ENCODE results near the gene TRPV2.
"Not testable (repeated sequence)": the region's sequence is repeated elsewhere in the genome, so short reads cannot be mapped to it uniquely, and the experiment has no call there.

TRPV2 gene

DNA sequence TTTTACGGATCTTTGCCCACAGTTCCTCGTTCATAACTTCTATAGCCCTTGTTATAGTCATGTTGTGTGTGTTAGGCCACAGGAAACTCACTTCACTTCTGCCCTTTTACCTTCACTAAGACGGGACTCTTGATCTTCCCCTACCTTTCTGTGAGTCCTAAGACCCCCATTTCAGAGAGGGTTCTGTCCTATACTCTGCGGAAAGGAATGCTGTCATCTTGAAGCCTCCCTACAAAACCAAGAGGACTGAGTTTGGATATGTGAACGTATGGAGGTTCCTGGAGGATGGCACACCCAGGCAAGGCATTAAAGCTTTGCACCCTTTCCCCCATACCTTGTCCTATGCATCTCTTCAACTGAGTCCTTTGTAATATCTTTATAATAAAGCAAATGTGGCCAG lies 30.8 kb upstream of the TRPV2 start:
- WGBS, result 92% methylated on average over 4 of the region's 5 CpGs
- H3K4me3 ChIP-seq (ENCODE audit: low read length), result no peak overlapping the region
- no peaks in the 10 kb centered on the region for H3K9me3 ChIP-seq (ENCODE audit: insufficient read depth, low read depth, low read length)
- peaks cover 26% of the 10 kb centered on the region for H3K36me3 ChIP-seq (ENCODE audit: insufficient read depth, low read length)
- H3K27me3 ChIP-seq (ENCODE audit: insufficient read depth, low read length), result no peaks in the 10 kb centered on the region
- H3K4me1 ChIP-seq (ENCODE audit: insufficient read depth, low read length), result no peaks in the 10 kb centered on the region; the same call in 1 of the 2 replicates
- H3K9ac ChIP-seq (ENCODE audit: low read depth, low read length), result no peak overlapping the region
- H3K27ac ChIP-seq (ENCODE audit: low read depth, low read length), result no peak overlapping the region

DNA sequence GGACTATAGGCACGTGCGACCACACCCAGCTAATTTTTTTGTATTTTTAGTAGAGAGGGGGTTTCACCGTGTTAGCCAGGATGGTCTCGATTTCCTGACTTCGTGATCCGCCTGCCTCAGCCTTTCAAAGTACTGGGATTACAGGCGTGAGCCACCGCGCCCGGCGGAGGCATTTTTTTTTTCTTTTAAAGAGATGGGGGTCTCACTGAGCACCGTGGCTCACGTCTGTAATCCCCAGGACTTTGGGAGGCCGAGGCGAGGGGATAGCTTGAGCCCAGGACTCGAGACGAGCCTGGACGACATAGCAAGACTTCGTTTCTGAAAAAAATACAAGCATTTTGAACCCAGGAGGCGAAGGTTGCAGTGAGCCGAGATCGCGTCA lies 29.3 kb upstream of the TRPV2 start:
- WGBS, result 68% methylated on average over 23 of the region's 23 CpGs
- H3K9me3 ChIP-seq (ENCODE audit: insufficient read depth, low read depth, low read length); H3K4me1 ChIP-seq (ENCODE audit: insufficient read depth, low read length); H3K27me3 ChIP-seq (ENCODE audit: insufficient read depth, low read length); H3K27ac ChIP-seq (ENCODE audit: low read depth, low read length): not testable (repeated sequence)
- peaks cover 26% of the 10 kb centered on the region for H3K36me3 ChIP-seq (ENCODE audit: insufficient read depth, low read length)
- peak overlapping the region; percentile 61 for H3K4me3 ChIP-seq (ENCODE audit: low read length)
- peak overlapping the region; percentile 79 for H3K9ac ChIP-seq (ENCODE audit: low read depth, low read length)

DNA sequence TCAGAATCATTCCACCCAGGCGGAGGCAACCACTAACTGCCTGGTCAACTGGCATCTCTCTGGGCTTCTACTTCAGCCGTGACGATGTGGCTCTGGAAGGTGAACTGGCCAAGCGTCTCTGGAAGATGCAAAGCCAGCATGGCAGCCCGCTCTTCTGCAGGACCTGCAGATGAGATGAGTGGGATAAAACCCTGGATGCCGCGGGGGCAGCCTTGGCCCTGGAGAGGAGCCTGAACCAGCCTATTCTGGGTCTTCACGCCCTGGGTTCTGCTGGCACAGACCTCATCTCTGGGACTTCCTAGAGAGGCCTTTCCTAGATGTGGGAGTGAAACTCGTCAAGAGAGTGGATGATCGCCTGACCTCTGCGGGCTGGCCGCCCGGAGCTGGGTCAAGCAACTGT lies 23.9 kb upstream of the TRPV2 start:
- WGBS, result 96% methylated on average over 13 of the region's 13 CpGs

DNA sequence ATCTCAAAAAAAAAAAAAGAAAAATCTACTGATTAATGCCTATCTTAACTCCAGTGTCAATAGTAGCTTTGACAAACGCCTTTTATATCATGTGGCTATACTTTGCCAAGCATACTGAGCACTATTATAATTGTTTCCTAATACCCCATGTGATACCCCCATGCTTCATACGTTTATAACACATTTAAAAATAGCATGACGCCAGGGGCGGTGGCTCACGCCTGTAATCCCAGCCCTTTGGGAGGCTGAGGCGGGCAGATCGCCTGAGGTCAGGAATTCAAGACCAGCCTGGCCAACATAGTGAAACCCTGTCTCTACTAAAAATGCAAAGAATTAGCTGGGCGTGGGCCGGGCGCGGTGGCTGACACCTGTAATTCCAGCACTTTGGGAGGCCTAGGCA lies 22.9 kb upstream of the TRPV2 start:
- H3K9ac ChIP-seq (ENCODE audit: low read depth, low read length); H3K4me3 ChIP-seq (ENCODE audit: low read length); H3K27me3 ChIP-seq (ENCODE audit: insufficient read depth, low read length); H3K36me3 ChIP-seq (ENCODE audit: insufficient read depth, low read length); H3K9me3 ChIP-seq (ENCODE audit: insufficient read depth, low read depth, low read length); H3K4me1 ChIP-seq (ENCODE audit: insufficient read depth, low read length); H3K27ac ChIP-seq (ENCODE audit: low read depth, low read length): not testable (repeated sequence)
- 92% methylated on average over 11 of the region's 11 CpGs for WGBS

More for the DNA sequence above, 23.9 kb upstream of the TRPV2 start:
- Histone ChIP-seq H3K36me3 (ENCODE audit: insufficient read depth, low read length) (0 out of 2 replicates have a peak, but pooled peaks cover 3% of the 10 kb centered on the region), H3K4me3 (ENCODE audit: low read length) (no peak overlapping the region), H3K4me1 (ENCODE audit: insufficient read depth, low read length) (no peaks in the 10 kb centered on the region; the same call in 1 of the 2 replicates), H3K27ac (ENCODE audit: low read depth, low read length) (no peak overlapping the region), H3K9ac (ENCODE audit: low read depth, low read length) (no peak overlapping the region), H3K9me3 (ENCODE audit: insufficient read depth, low read depth, low read length) (no peaks in the 10 kb centered on the region), H3K27me3 (ENCODE audit: insufficient read depth, low read length) (no peaks in the 10 kb centered on the region)

DNA sequence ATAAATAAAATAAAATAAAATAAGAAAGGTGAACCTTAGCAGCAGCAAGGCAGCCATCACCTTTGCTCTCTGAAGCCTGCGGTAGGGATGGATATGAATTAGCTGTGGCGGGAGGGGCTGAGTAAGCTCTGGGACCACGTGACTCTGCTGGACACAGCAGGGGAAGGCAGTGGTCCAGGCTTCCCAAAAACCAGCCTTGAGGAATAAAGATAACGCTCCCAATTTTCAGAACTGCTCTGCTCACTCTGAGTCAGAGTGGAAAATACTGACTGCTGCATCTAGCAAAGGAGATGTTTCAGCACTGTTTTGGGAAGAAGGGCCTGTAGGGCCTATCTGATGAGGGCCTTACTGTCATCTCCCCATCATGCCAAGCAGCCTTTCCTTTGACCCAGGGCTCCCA lies 19.5 kb upstream of the TRPV2 start:
- H3K27ac ChIP-seq (ENCODE audit: low read depth, low read length); H3K36me3 ChIP-seq (ENCODE audit: insufficient read depth, low read length); H3K4me1 ChIP-seq (ENCODE audit: insufficient read depth, low read length); H3K4me3 ChIP-seq (ENCODE audit: low read length); H3K9me3 ChIP-seq (ENCODE audit: insufficient read depth, low read depth, low read length); H3K27me3 ChIP-seq (ENCODE audit: insufficient read depth, low read length); H3K9ac ChIP-seq (ENCODE audit: low read depth, low read length): not testable (repeated sequence)
- WGBS, result 58% methylated on average over 4 of the region's 4 CpGs

DNA sequence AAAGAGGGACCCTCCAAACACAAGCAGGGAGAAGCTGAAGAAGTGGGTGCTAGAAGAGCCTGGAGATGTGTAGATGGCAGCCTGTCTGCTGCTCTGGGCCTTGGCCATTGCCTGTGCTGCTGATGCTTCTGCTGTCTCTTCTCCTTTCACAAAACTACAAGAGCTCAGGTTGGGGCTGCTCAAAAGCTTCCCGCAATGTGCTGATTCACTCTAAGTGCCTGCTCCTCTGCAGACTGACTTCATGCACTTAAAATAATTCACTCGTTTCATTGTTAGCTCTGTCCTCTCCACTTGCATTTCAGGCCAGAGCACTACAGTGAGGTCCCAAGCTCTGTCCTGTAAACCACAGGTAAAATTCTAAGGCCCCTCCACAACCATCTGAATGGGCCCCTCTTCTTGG lies 18.7 kb upstream of the TRPV2 start:
- H3K36me3 ChIP-seq (ENCODE audit: insufficient read depth, low read length); H3K4me1 ChIP-seq (ENCODE audit: insufficient read depth, low read length); H3K4me3 ChIP-seq (ENCODE audit: low read length); H3K27me3 ChIP-seq (ENCODE audit: insufficient read depth, low read length); H3K9ac ChIP-seq (ENCODE audit: low read depth, low read length); H3K27ac ChIP-seq (ENCODE audit: low read depth, low read length); H3K9me3 ChIP-seq (ENCODE audit: insufficient read depth, low read depth, low read length): not testable (repeated sequence)
- 93% methylated on average over 2 of the region's 2 CpGs for WGBS

DNA sequence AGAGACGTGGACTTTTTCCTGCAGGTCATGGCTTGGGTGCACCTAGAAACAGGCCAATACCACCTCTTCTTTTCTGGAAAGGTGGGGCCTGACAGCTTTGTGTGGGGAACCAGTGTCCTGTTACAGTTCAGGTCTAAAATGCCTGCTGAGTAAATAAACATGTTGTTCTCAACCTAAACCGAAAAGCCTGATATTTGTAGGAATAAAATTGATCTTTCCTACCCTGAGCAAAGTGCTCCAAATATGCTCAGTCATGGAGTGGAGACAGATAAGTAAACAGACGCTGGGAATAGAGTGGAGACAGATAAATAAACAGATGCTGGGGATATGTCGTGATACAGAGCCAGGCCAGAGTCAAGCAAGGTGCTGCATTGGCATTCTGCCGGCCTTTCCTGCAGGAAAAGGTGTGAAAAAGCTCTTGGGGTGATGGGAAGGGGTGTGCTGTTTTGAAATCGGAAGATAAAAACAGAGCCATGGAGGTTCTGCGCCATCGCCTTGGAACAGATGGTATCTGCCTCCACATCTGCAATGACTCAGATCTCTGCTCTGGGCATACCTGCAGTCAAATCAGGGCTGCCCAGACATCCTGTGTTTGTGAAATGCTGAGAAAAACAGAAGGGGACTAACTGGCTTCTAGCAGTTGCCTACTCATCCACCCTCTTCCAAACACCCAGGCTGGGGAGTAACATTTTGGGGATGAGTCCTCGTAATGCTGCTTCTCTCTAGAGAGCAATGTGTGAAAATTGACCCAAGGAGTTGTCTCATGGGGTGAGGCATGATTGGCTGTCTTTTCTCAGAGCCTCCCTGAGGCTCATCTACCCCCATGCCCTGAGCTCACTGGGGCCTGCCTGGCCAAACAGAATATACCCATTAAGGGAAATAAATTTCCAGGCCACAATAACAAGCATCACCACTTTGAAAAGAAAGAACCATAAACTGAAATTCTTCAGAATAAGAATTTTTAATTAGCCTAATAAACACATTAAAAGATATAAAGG lies 16.8 kb upstream of the TRPV2 start:
- H3K27ac ChIP-seq (ENCODE audit: low read depth, low read length), result no peak overlapping the region
- H3K4me1 ChIP-seq (ENCODE audit: insufficient read depth, low read length), result peaks cover 9% of the 10 kb centered on the region
- 75% methylated on average over 8 of the region's 9 CpGs for WGBS
- H3K9me3 ChIP-seq (ENCODE audit: insufficient read depth, low read depth, low read length), result no peaks in the 10 kb centered on the region
- no peak overlapping the region for H3K9ac ChIP-seq (ENCODE audit: low read depth, low read length)
- no peak overlapping the region for H3K4me3 ChIP-seq (ENCODE audit: low read length)
- H3K36me3 ChIP-seq (ENCODE audit: insufficient read depth, low read length), result no peaks in the 10 kb centered on the region
- H3K27me3 ChIP-seq (ENCODE audit: insufficient read depth, low read length), result no peaks in the 10 kb centered on the region

DNA sequence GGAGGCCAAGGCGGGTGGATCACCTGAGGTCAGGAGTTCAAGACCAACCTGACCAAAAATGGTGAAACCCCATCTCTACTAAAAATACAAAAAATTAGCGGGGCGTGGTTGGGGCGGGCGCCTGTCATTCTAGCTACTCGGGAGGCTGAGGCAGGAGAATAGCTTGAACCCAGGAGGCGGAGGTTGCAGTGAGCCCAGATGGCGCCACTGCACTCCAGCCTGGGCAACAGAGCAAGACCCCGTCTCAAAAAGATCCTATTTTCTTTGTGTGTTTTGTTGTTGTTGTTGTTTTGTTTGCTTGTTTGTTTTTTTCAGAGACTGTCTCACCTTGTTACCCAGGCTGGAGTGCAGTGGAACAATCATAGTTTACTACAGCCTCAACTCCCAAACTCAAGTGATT lies 11.5 kb upstream of the TRPV2 start:
- H3K36me3 ChIP-seq (ENCODE audit: insufficient read depth, low read length); H3K27me3 ChIP-seq (ENCODE audit: insufficient read depth, low read length); H3K27ac ChIP-seq (ENCODE audit: low read depth, low read length); H3K9me3 ChIP-seq (ENCODE audit: insufficient read depth, low read depth, low read length); H3K9ac ChIP-seq (ENCODE audit: low read depth, low read length); H3K4me1 ChIP-seq (ENCODE audit: insufficient read depth, low read length); H3K4me3 ChIP-seq (ENCODE audit: low read length): not testable (repeated sequence)
- WGBS, result 95% methylated on average over 9 of the region's 9 CpGs

DNA sequence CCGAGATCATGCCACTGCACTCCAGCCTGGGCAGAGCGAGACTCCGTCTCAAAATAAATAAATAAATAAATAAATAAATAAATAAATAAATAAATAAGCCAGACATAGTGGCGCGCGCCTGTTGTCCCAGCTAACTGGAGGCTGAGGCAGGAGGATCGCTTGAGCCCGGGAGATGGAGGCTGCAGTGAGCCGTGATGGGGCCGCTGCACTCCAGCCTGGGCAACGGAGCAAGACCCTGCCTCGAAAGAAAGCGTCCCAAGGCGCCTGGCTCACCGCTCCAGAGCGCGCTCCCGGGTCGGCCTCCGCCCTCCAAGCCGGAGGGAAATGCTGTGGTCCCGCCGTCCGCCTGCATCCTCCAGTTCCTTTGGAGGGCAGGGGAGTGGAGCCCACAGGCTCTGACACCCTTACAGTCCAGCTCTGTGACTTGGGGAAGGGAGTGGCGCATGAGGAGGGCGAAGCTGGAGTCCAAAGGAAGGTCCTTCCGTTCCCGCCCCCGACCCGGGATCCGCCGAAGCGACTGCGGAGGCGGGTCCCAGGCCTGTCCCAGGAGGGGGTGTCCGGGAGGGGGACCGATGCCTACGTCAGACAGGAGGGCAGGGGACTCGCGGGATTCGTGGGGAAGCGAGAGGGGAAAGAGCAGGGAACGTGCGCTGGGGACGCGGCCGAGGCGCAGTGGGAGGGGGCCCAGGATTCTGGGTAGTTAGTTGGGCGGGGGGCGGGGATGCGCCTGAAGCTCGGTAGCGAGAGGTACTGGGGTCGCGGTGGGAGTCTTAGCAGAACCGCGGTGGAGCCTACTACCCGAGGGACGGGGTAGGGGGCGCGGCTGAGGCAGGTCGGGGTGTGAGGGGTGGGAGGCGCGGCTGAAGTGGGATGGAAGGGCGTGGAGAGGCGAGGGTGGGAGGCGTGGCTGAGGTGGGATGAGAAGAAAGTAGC lies 8.4 kb upstream of the TRPV2 start:
- Histone ChIP-seq H3K4me1 (ENCODE audit: insufficient read depth, low read length) (0 out of 2 replicates have a peak, but pooled peaks cover 3% of the 10 kb centered on the region), H3K4me3 (ENCODE audit: low read length) (peak overlapping the region; percentile 67), H3K9ac (ENCODE audit: low read depth, low read length) (peak overlapping the region; percentile 73), H3K36me3 (ENCODE audit: insufficient read depth, low read length) (no peaks in the 10 kb centered on the region), H3K9me3 (ENCODE audit: insufficient read depth, low read depth, low read length) (no peaks in the 10 kb centered on the region), H3K27ac (ENCODE audit: low read depth, low read length) (peak overlapping the region; percentile 53; the same call in 1 of the 2 replicates), H3K27me3 (ENCODE audit: insufficient read depth, low read length) (no peaks in the 10 kb centered on the region)
- 7% methylated on average over 65 of the region's 67 CpGs for WGBS

DNA sequence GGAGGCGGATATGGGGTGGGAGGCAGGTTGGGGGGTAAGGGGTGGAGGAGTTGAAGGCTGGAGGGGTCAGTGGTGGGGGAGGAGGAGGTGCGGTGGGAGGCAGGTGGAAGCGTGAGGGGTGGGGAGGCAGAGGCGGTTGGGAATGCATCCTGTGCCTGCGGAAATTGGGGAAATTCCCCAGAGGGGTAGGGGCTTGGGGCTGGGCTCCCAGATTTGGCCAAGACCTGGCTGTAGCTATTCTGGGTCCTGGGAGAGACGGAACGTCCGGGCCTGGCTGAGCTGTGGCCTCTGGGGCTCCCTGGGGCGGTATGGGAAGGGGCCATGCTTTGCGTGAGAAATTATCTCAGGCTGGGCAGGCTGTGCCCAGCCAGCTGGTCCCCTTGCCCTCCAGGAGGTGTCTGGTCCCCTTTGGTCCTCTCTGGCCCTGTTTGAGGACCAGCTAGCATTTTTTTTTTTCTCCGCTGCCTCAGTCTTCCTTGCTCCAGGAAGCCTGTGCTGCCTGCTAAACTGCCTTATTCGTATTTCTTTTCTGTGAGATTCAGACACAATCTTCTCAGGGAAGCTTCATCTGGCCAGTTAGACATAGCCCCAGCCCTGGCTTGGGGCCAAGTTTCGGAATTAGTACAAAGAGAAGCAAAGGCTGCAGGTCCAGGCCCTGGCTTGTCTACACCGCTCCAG lies 7.3 kb upstream of the TRPV2 start:
- no peak overlapping the region for H3K9ac ChIP-seq (ENCODE audit: low read depth, low read length)
- no peaks in the 10 kb centered on the region for H3K27me3 ChIP-seq (ENCODE audit: insufficient read depth, low read length)
- peak overlapping the region; percentile 3; the same call in 1 of the 2 replicates for H3K4me3 ChIP-seq (ENCODE audit: low read length)
- H3K9me3 ChIP-seq (ENCODE audit: insufficient read depth, low read depth, low read length), result no peaks in the 10 kb centered on the region
- WGBS, result 44% methylated on average over 14 of the region's 14 CpGs
- H3K4me1 ChIP-seq (ENCODE audit: insufficient read depth, low read length), result 0 out of 2 replicates have a peak, but pooled peaks cover 3% of the 10 kb centered on the region
- no peaks in the 10 kb centered on the region for H3K36me3 ChIP-seq (ENCODE audit: insufficient read depth, low read length)
- peak overlapping the region; percentile 56; the same call in 1 of the 2 replicates for H3K27ac ChIP-seq (ENCODE audit: low read depth, low read length)

Measured in HUES64 (cell line).